Measurements from ENCODE around the gene LRRC2. TPM values are rescaled to one million over a fixed set of nuclear protein-coding genes. Genes with fewer than 3 reads are reported as not detected.

LRRC2 gene
- total and polyA plus RNA-seq, 9 of the 15 experiments (the other 6 are each of a cell fraction or from before 2014, with no cell fraction given) = 0.01 to 0.04 (median 0.03) TPM; not detected in 5

- TF ChIP-seq ATF6 (CRISPR knock-in tag; IDR thresholded peaks at IDR 0.05) (no peak), CBFA2T3 (IDR thresholded peaks at IDR 0.05) (no peak), HDAC1 (IDR thresholded peaks at IDR 0.05) (no peak), KLF16 (IDR thresholded peaks at IDR 0.05) (no peak), NKRF (IDR thresholded peaks at IDR 0.05; ENCODE audit: borderline replicate concordance) (no peak), MAFF (IDR thresholded peaks at IDR 0.05; ENCODE audit: low read length) (no peak), ZFP30 (CRISPR knock-in tag; IDR thresholded peaks at IDR 0.05; ENCODE audit: borderline replicate concordance) (no peak), ZBTB40 (IDR thresholded peaks at IDR 0.05) (no peak), ZBTB40 (CRISPR knock-in tag; IDR thresholded peaks at IDR 0.05) (no peak), ZNF184 (CRISPR knock-in tag; IDR thresholded peaks at IDR 0.05) (no peak), NCOA6 (IDR thresholded peaks at IDR 0.05) (no peak), STAT5B (CRISPR knock-in tag; IDR thresholded peaks at IDR 0.05) (no peak), TCF7 (IDR thresholded peaks at IDR 0.05; ENCODE audit: borderline replicate concordance) (no peak), SAFB (IDR thresholded peaks at IDR 0.05; ENCODE audit: borderline replicate concordance, low read depth, low read length) (no peak), RBM34 (IDR thresholded peaks at IDR 0.05; ENCODE audit: borderline replicate concordance, insufficient read depth, low read length) (no peak), ZBTB26 (CRISPR knock-in tag; IDR thresholded peaks at IDR 0.05) (no peak)
Observed at GRCh38 chr3:46607603-46608028, 41.5 kb upstream of the LRRC2 start (continued).
